GM19099 (cell line): ENCODE measurements around the gene TPGS1.

Experiments
- POLR2A ChIP-seq: IDR thresholded peaks from 3 replicates; pipeline ENCODE4 v1.6.1; 2011; ENCODE audit warnings: low read depth; ENCODE audit not compliant: insufficient read length; ENCODE audit errors: extremely low read depth

TPGS1 gene

GRCh38 chr19:470701-471100, 36.6 kb upstream of the TPGS1 start:
- no peak for TF ChIP-seq POLR2A

- TF ChIP-seq POLR2A: no peak
Observed at GRCh38 chr19:472005-472858, 35.1 kb upstream of the TPGS1 start.

- no peak for TF ChIP-seq POLR2A
Observed at GRCh38 chr19:474126-475078, 32.9 kb upstream of the TPGS1 start.

- no peak for TF ChIP-seq POLR2A
Observed at GRCh38 chr19:475360-475759, 31.9 kb upstream of the TPGS1 start.

- TF ChIP-seq POLR2A: no peak
Observed at GRCh38 chr19:478236-478903, 28.9 kb upstream of the TPGS1 start.

- TF ChIP-seq POLR2A: no peak
Observed at GRCh38 chr19:478976-479375, 28.3 kb upstream of the TPGS1 start.

GRCh38 chr19:480016-480855, 27.1 kb upstream of the TPGS1 start:
- TF ChIP-seq POLR2A: no peak

- TF ChIP-seq POLR2A: no peak
Observed at GRCh38 chr19:482186-483041, 24.9 kb upstream of the TPGS1 start.

- TF ChIP-seq POLR2A: no peak
Observed at GRCh38 chr19:483332-484072, 23.8 kb upstream of the TPGS1 start.

GRCh38 chr19:484494-484893, 22.8 kb upstream of the TPGS1 start:
- no peak for TF ChIP-seq POLR2A

GRCh38 chr19:485077-485476, 22.2 kb upstream of the TPGS1 start:
- no peak for TF ChIP-seq POLR2A

GRCh38 chr19:485583-486236, 21.6 kb upstream of the TPGS1 start:
- no peak for TF ChIP-seq POLR2A
